Ovary (tissue), 3 donors: ENCODE results near the gene ANKS1B.

ENCODE experiments used
- EP300 ChIP-seq: sonication (generic); formaldehyde crosslinking; IDR thresholded peaks from one replicate; pipeline ENCODE4 v1.6.1; 2017; ENCODE audit warnings: antibody characterized with exemption
- POLR2A ChIP-seq: fragments of 450-650 bp; IDR thresholded peaks from one replicate; pipeline ENCODE4 v1.6.1; 2017; ENCODE audit warnings: antibody characterized with exemption, mild to moderate bottlenecking, moderate library complexity
- TF ChIP-seq, protein P1 (sequence below), 3 donors: fragments of 450-650 bp in 2 of 3; fragments of 200-600 bp in 1 of 3; IDR thresholded peaks; one replicate each; pipeline versions ENCODE4 v1.5.1 to v1.8.0; 2016 to 2022; ENCODE audit warnings: antibody characterized with exemption in 3 of 3, mild to moderate bottlenecking in 1 of 3
- donor health status: DM: no; HTN: no; CAD: no.

DNA sequence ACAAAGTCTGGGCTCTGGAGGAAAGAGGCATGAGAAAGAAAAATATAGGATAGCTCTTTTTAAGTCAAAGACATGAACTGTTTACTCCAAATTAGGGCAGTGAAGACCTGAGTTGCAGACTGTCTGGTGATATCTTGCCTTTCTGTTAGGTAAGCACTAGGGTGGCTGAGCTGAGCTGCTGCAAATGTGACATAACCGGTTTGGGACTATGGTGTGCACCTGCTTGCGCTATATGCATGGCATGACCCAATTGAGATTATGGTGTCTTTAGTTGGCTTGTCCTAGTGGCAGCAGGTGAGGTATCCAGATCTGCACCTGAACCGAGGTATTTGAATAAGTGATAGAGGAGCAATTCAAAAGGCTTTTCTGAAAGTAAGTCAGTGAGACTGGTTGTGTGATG, 994.1 kb downstream of the ANKS1B start:
- TF ChIP-seq, protein P1, sequence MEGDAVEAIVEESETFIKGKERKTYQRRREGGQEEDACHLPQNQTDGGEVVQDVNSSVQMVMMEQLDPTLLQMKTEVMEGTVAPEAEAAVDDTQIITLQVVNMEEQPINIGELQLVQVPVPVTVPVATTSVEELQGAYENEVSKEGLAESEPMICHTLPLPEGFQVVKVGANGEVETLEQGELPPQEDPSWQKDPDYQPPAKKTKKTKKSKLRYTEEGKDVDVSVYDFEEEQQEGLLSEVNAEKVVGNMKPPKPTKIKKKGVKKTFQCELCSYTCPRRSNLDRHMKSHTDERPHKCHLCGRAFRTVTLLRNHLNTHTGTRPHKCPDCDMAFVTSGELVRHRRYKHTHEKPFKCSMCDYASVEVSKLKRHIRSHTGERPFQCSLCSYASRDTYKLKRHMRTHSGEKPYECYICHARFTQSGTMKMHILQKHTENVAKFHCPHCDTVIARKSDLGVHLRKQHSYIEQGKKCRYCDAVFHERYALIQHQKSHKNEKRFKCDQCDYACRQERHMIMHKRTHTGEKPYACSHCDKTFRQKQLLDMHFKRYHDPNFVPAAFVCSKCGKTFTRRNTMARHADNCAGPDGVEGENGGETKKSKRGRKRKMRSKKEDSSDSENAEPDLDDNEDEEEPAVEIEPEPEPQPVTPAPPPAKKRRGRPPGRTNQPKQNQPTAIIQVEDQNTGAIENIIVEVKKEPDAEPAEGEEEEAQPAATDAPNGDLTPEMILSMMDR (IDR thresholded peaks at IDR 0.05) = no peak
- TF ChIP-seq EP300 (no peak), POLR2A (no peak)
